ENCODE measurements around the gene MCL1. TPM values are rescaled to one million over a fixed set of nuclear protein-coding genes. Genes with fewer than 3 reads are reported as not detected.

The MCL1 gene
- total and polyA plus RNA-seq, 10 of the 15 experiments (the other 5 are each of a cell fraction or from before 2014, with no cell fraction given) = 18.1 to 148 (median 86.4) TPM

- no TSS peak for BruUV-seq (replicated peaks)
- H3K4me2 ChIP-seq (ENCODE audit: control insufficient read depth, insufficient read depth) = no peak overlapping the region
- DNase-seq (ENCODE audit: low read depth, low spot score) = no peak
- no peak overlapping the region for H3K4me3 ChIP-seq
- H3K79me2 ChIP-seq (ENCODE audit: control insufficient read depth, insufficient read depth, low read length) = no peaks in the 10 kb centered on the region
- TF ChIP-seq POU2F2 (IDR thresholded peaks at IDR 0.05; ENCODE audit: borderline replicate concordance, low read depth, low read length) (no peak), YBX1 (IDR thresholded peaks at IDR 0.05) (no peak), IKZF2 (IDR thresholded peaks at IDR 0.05) (no peak), SMAD1 (IDR thresholded peaks at IDR 0.05; ENCODE audit: low read depth, partially characterized antibody) (no peak), SPI1 (IDR thresholded peaks at IDR 0.05; ENCODE audit: borderline replicate concordance, insufficient read depth, low read depth, low read length) (no peak)
- POLR2A ChIA-PET = no interaction called here
- intact Hi-C loops (cut with micrococcal nuclease; ENCODE audit: unreplicated experiment) = no loop called here
- no peaks in the 10 kb centered on the region for H3K9me3 ChIP-seq (replicated peaks; ENCODE audit: control insufficient read depth, insufficient read depth, low read length)
- CTCF ChIA-PET = interaction anchor here (4.9 kb wide), 1 partner anchor 11 kb away, joined by 20 read pairs; no protein-coding TSS in a partner anchor
- SMC1A ChIA-PET (ENCODE audit: uncharacterized antibody, unreplicated experiment) = interaction anchor here (0.7 to 1.0 kb wide), 2 partner anchors 17 to 293 kb away, joined by 3 read pairs; no protein-coding TSS in a partner anchor
- no peak overlapping the region for H3K27ac ChIP-seq (ENCODE audit: control insufficient read depth, insufficient read depth)
- H3K36me3 ChIP-seq (ENCODE audit: control insufficient read depth in 2 of 2, insufficient read depth in 2 of 2, low read length in 1 of 2) = no peaks in the 10 kb centered on the region
- peaks cover 1% of the 10 kb centered on the region; the same call in 1 of the 2 replicates for H3K4me1 ChIP-seq (ENCODE audit: control insufficient read depth, insufficient read depth, low read length)
- FAIRE-seq = no peak
- no peaks in the 10 kb centered on the region for H3K27me3 ChIP-seq (replicated peaks in 1 of 2; ENCODE audit: control insufficient read depth in 2 of 2, insufficient read depth in 2 of 2, low read length in 1 of 2)
- 76% methylated on average over 13 of the region's 13 CpGs for WGBS (ENCODE audit: insufficient coverage, insufficient replicate concordance, low lambda C conversion rate, missing lambda C conversion rate)
- no peaks in the 10 kb centered on the region for H4K20me1 ChIP-seq (ENCODE audit: control insufficient read depth, insufficient read depth)
- ATAC-seq = no peak
- no peak overlapping the region for H3K9ac ChIP-seq (ENCODE audit: control insufficient read depth, insufficient read depth, low read length)
- no peak overlapping the region for H2AFZ ChIP-seq (ENCODE audit: control insufficient read depth, low read depth, low read length)
- RAD21 ChIA-PET (ENCODE audit: unreplicated experiment) = interaction anchor here (0.6 to 1.1 kb wide), 2 partner anchors 17 to 42 kb away, joined by 3 to 4 read pairs; no protein-coding TSS in a partner anchor
- in situ Hi-C loops (cut with MboI) = no loop called here
Observed at GRCh38 chr1:150543500-150544143, 35.8 kb downstream of the MCL1 start.
